C4-2B (cell line): ENCODE results near the gene DPM1.

Source experiments
- CTCF ChIP-seq: fragments of 450-650 bp; conservative IDR thresholded peaks from 2 replicates; pipeline ENCODE4 v1.5.1; 2017; ENCODE audit warnings: mild to moderate bottlenecking
- ZFX ChIP-seq: fragments of 450-650 bp; IDR thresholded peaks from 2 replicates; pipeline ENCODE4 v1.6.1; 2017

GRCh38 chr20:50919567-50919966, 38.8 kb downstream of the DPM1 start:
- no peak for TF ChIP-seq CTCF
- TF ChIP-seq ZFX = no peak
